Heart right ventricle (tissue), 16 donors: Measurements from ENCODE around the gene IL17RA. TPM values are rescaled to one million over a fixed set of nuclear protein-coding genes. Genes with fewer than 3 reads are reported as not detected.

Experiments used
- ATAC-seq, 8 donors: fragments of 200-7000 bp; cut with Tn5 transposase; one replicate each; pipeline ENCODE4 v1.9.1; 2020; ENCODE audit warnings: mild to moderate bottlenecking in 8 of 8, moderate library complexity in 8 of 8, moderate number of reproducible peaks in 1 of 8
- DNase-seq, 2 donors: peaks; one replicate each; pipeline ENCODE4 v3.0.0-alpha.2; 2020
- H3K27ac ChIP-seq, 10 donors: fragments of 200-600 bp; sonication (generic) in 2 of 10; one replicate each; pipeline versions ENCODE4 v1.5.0 to v1.8.0; 2020 to 2022; ENCODE audit warnings: mild to moderate bottlenecking in 3 of 10
- H3K27me3 ChIP-seq, 7 donors: fragments of 200-600 bp; one replicate each; pipeline ENCODE4 v1.8.0; 2021 to 2022; ENCODE audit warnings: mild to moderate bottlenecking in 2 of 7
- H3K36me3 ChIP-seq, 9 donors: fragments of 200-600 bp; sonication (generic) in 1 of 9; one replicate each; pipeline versions ENCODE4 v1.5.0 to v1.8.0; 2020 to 2022; ENCODE audit warnings: mild to moderate bottlenecking in 2 of 9
- H3K4me1 ChIP-seq, 9 donors: fragments of 200-600 bp; sonication (generic) in 1 of 9; one replicate each; pipeline versions ENCODE4 v1.5.0 to v1.8.0; 2020 to 2022; ENCODE audit warnings: mild to moderate bottlenecking in 4 of 9
- H3K4me3 ChIP-seq, 10 donors: fragments of 200-600 bp; sonication (generic) in 2 of 10; one replicate each; pipeline versions ENCODE4 v1.5.0 to v1.8.0; 2020 to 2022; ENCODE audit warnings: mild to moderate bottlenecking in 7 of 10, moderate library complexity in 2 of 10
- H3K9me3 ChIP-seq, 11 donors: fragments of 200-600 bp in 10 of 11; sonication (generic) in 2 of 11; one replicate each; pipeline versions ENCODE4 v1.5.0 to v1.8.0; 2013 to 2022; ENCODE audit warnings: mild to moderate bottlenecking in 2 of 11, control low read depth in 1 of 11, moderate library complexity in 1 of 11
- CTCF ChIP-seq, 9 donors: fragments of 200-600 bp; sonication (generic) in 2 of 9; IDR thresholded peaks; one replicate each; pipeline versions ENCODE4 v1.5.0 to v1.8.0; 2021 to 2022; ENCODE audit warnings: antibody characterized with exemption in 9 of 9, mild to moderate bottlenecking in 5 of 9, moderate library complexity in 1 of 9
- WGBS, 2 donors: extraction: QIAGEN DNeasy Blood & Tissue Kit; methylation state at CpG; one replicate each; pipeline ENCODE4 v1.1.7; 2013; ENCODE audit warnings: inconsistent platforms in 1 of 2; 5-methylcytosine and 5-hydroxymethylcytosine counted together
- intact Hi-C, 10 donors: fragments of 100-400 bp; cut with DNase I; formaldehyde crosslinking; loops; one replicate each; pipeline versions ENCODE4 v1.11.1 to v1.14.2; 2022
- polyA plus RNA-seq, 2 donors: library from polyadenylated mRNA; stranded (reverse); fragments of 200-250 nt; gene quantifications; one replicate each; pipeline ENCODE4 v1.2.3, GENCODE V29; 2013
- total RNA-seq, 10 donors: library from RNA; stranded (reverse); fragmentation: NEBNext Ultra II Directional in 3 of 10; extraction: Animal tissue kit (Norgen Biotek cat#: 25700) in 3 of 10; gene quantifications; one replicate each; pipeline versions ENCODE4 v1.2.1 to v1.2.4, GENCODE V29; 2021 to 2023
- donor health status: Arrhythmogenic right ventricular cardiomyopathy.
- donor health status: ischemic (EF 13 %, LVEDD 7.1; RV severe dilation, severe dysfunction).
- donor health status: healthy with polysubstance abuse.
- donor health status: DM: no; HTN: yes; CAD: no.
- donor health status: DM: no; HTN: no; CAD: no.
- donor health status: ischemic (EF 25% LVEDD 6.9; RV normal size, moderate dysfunction).
- donor health status: ischemic (EF 25% LVEDD 5.7; RV mildly dilated, moderate dysfunction).
- donor health status: healthy.
- donor health status: DM: yes; HTN: yes; CAD: no.
- donor health status: Ischemic cardiomyopathy.
- donor health status: ischemic (EF 35%, LVEDD 5.7; RV mildly dilated, moderate dysfunction).
- donor health status: nonischemic (EF 11% LVEDD 7.7; RV severe dilation, severe dysfunction).
- donor health status: DM: yes; HTN: yes; CAD: no.
- donor health status: PGD.
- donor health status: ischemic (EF 29% LVEDD 5.4; RV normal size, mild dysfunction).
- donor health status: nonischemic (EF 23%, LVEDD 6.1; RV moderate dilation, normal function).

IL17RA gene
- total and polyA plus RNA-seq, 12 donors, result 4.0 to 15.9 (median 5.4) TPM

- Histone ChIP-seq H3K27ac (no peak overlapping the region), H3K4me1 (peaks cover 0 to 46% (median 31%) of the 10 kb centered on the region in 9 donors), H3K36me3 (peaks cover 0 to 21% (median 0%) of the 10 kb centered on the region in 9 donors), H3K9me3 (no peaks in the 10 kb centered on the region), H3K4me3 (no peak overlapping the region), H3K27me3 (no peaks in the 10 kb centered on the region)
- peak in 5 of 8 donors; percentile 30 to 76 (median 46) for ATAC-seq
- DNase-seq, result no peak
- 66 to 69% methylated on average over 6 of the region's 6 CpGs for WGBS, 2 donors
- no peak for TF ChIP-seq CTCF (IDR thresholded peaks at IDR 0.05)
- intact Hi-C loops, result loop anchor here in 1 of 10 donors (10.0 kb wide), 1 partner anchor 68 kb away; the partner anchor contains the start of gene IL17RA
Measured at GRCh38 chr22:17152340-17152739, 67.5 kb downstream of the IL17RA start.

GRCh38 chr22:17152971-17153370, 68.2 kb downstream of the IL17RA start:
- intact Hi-C loops, result loop anchor here in 1 of 10 donors (10.0 kb wide), 1 partner anchor 68 kb away; the partner anchor contains the start of gene IL17RA
- DNase-seq (no peak), ATAC-seq (peak in 4 of 8 donors; percentile 6 to 39 (median 30))
- no peaks in the 10 kb centered on the region for H3K27me3 ChIP-seq
- WGBS, 2 donors, result 55 to 62% methylated on average over 3 of the region's 3 CpGs
- no peak for TF ChIP-seq CTCF (IDR thresholded peaks at IDR 0.05)
- H3K27ac ChIP-seq, result no peak overlapping the region
- no peak overlapping the region for H3K4me3 ChIP-seq
- H3K36me3 ChIP-seq, result peaks cover 0 to 15% (median 0%) of the 10 kb centered on the region in 9 donors
- H3K9me3 ChIP-seq, result no peaks in the 10 kb centered on the region
- H3K4me1 ChIP-seq, result peaks cover under 1 to 52% (median 37%) of the 10 kb centered on the region in 9 donors

GRCh38 chr22:17155941-17156340, 71.1 kb downstream of the IL17RA start:
- no peaks in the 10 kb centered on the region for H3K36me3 ChIP-seq
- no peak for TF ChIP-seq CTCF (IDR thresholded peaks at IDR 0.05)
- H3K27me3 ChIP-seq, result no peaks in the 10 kb centered on the region
- 77 to 78% methylated on average over 3 of the region's 3 CpGs for WGBS, 2 donors
- no peak for ATAC-seq
- H3K4me1 ChIP-seq, result peaks cover 6 to 64% (median 45%) of the 10 kb centered on the region in 9 donors
- intact Hi-C loops, result loop anchor here in 4 of 10 donors (5.0 to 10.0 kb wide), 2 partner anchors 34 to 71 kb away; partner anchors contain the start of genes TMEM121B (in 3 of the 4) and IL17RA (in 1 of the 4)
- no peak overlapping the region for H3K27ac ChIP-seq
- DNase-seq, result no peak
- no peaks in the 10 kb centered on the region for H3K9me3 ChIP-seq
- H3K4me3 ChIP-seq, result no peak overlapping the region

- Histone ChIP-seq H3K9me3 (no peaks in the 10 kb centered on the region), H3K4me3 (peak overlapping the region in 8 of 10 donors; percentile 70 to 87 (median 78)), H3K27me3 (no peaks in the 10 kb centered on the region), H3K27ac (peak overlapping the region in 7 of 10 donors; percentile 86 to 97 (median 93)), H3K36me3 (no peaks in the 10 kb centered on the region), H3K4me1 (peaks cover 6 to 55% (median 38%) of the 10 kb centered on the region in 9 donors)
- 57 to 65% methylated on average over 3 of the region's 3 CpGs for WGBS, 2 donors
- ATAC-seq, result no peak
- intact Hi-C loops, result loop anchor here in 4 of 10 donors (2.0 to 10.0 kb wide), 4 partner anchors 35 to 73 kb away; partner anchors contain the start of genes TMEM121B (in 4 of the 4) and IL17RA (in 2 of the 4)
- no peak for TF ChIP-seq CTCF (IDR thresholded peaks at IDR 0.05)
- no peak for DNase-seq
Measured at GRCh38 chr22:17157714-17158113, 72.9 kb downstream of the IL17RA start.
